ENCODE results near the gene EFNA3.

EFNA3 gene

DNA sequence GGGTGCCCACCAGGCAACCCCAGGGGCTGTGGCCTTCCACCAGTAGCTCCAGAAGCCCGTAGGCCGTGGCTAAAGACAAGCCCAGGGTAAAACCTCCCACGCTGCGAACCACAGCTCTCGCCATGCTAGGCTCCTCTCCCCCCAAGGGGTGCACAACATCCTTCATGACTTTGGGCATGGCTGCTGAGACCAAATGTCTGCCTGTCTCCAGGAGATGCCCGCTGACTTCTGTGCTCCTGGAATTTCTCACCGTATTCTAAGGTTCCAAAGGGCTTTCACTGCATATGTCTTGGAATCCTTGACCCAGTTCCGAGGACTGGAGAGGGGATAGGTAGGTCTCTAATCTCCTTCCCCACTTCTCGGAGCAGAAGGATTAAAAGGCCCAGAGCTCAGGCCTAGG is 45.1 kb upstream of the EFNA3 start, which contains the start of the genes DCST1 and DCST2:
Gene DCST1, plus strand, starts transcription at position 301 of the 400 bp plus-strand sequence. CDS start 213 bp downstream, outside the sequence.
Gene DCST2, minus strand, starts transcription at position 258 of the 400 bp plus-strand sequence. Its CDS starts 80 bp downstream, at position 178.
- H3K9me3 ChIP-seq (ENCODE audit: severe bottlenecking) = no peaks in the 10 kb centered on the region
- peak; percentile 58 for DNase-seq
- TF ChIP-seq, protein P1, sequence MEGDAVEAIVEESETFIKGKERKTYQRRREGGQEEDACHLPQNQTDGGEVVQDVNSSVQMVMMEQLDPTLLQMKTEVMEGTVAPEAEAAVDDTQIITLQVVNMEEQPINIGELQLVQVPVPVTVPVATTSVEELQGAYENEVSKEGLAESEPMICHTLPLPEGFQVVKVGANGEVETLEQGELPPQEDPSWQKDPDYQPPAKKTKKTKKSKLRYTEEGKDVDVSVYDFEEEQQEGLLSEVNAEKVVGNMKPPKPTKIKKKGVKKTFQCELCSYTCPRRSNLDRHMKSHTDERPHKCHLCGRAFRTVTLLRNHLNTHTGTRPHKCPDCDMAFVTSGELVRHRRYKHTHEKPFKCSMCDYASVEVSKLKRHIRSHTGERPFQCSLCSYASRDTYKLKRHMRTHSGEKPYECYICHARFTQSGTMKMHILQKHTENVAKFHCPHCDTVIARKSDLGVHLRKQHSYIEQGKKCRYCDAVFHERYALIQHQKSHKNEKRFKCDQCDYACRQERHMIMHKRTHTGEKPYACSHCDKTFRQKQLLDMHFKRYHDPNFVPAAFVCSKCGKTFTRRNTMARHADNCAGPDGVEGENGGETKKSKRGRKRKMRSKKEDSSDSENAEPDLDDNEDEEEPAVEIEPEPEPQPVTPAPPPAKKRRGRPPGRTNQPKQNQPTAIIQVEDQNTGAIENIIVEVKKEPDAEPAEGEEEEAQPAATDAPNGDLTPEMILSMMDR (IDR thresholded peaks at IDR 0.05; ENCODE audit: low read depth, low read length) = no peak
- H3K27ac ChIP-seq = no peak within 1 kb of the TSS
- no peak within 1 kb of the TSS for H3K4me3 ChIP-seq (ENCODE audit: low read depth, low read length)
- H3K36me3 ChIP-seq = no peaks in the 10 kb centered on the region
- H3K27me3 ChIP-seq (ENCODE audit: insufficient read depth, low read depth, severe bottlenecking) = no peaks in the 10 kb centered on the region

DNA sequence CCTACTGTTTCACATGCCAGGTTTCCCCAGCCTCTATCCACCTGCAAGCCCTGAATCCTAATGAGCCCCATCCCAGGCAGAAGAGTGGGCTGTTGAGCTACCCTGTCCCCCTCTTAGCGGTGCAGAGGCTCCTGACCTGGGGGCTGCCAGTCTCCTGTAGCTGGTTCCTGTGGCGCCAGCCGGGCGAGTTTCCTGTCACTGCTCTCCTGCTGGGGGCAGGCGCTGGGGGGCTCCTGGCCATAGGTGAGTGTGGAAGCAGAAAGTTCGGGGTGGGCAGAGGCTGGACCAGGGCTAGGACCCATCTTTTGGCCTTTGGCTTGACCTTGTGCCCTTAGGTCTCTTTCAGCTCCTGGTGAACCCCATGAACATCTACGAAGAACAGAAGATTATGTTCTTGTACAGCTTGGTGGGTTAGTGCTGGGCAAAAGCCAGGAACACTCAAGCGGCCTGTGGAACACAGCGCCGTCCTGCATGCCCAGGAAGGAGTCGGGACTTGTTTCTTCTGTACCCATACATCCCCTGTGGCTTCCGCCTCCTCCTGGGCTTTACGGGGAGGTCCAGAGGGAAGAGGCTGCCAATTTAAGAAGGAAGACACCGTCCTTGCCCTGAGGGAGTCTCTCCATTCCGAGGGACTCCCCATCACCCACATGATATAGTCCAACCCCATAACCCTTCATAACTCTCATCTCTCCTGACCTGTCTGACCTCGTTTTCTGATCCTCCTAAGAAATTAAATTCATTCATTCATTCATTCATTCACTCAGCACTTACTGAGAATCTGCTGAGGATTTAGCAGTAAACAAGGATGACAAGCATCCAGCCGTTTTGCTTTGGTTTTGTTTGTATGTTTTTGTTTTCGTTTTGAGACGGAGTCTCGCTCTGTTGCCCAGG is 44.1 kb upstream of the EFNA3 start:
- no peak overlapping the region for H3K27ac ChIP-seq
- TF ChIP-seq, protein P1 (IDR thresholded peaks at IDR 0.05; ENCODE audit: low read depth, low read length) = no peak
- H3K36me3 ChIP-seq = no peaks in the 10 kb centered on the region
- no peaks in the 10 kb centered on the region for H3K27me3 ChIP-seq (ENCODE audit: insufficient read depth, low read depth, severe bottlenecking)
- DNase-seq = no peak
- H3K9me3 ChIP-seq (ENCODE audit: severe bottlenecking) = no peaks in the 10 kb centered on the region
- no peak overlapping the region for H3K4me3 ChIP-seq (ENCODE audit: low read depth, low read length)

DNA sequence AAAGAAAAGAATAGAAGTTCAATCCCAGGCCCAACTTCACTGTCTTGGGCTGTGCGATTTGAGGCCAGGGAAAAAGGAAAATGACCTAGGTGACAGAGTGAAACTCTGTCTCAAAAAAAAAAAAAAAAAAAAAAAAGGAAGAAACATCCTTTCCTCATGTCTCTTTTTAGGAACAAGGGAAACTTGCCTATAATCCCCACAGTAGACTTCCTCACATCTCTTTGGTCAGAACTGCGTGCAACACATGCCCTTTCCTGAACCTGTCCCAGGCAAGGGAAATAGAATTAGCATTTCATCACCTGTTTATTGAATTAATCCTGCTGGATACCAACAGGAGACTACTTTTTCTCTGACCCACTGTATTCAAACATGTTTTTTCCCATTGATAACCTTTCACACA is 42.7 kb upstream of the EFNA3 start:
- Histone ChIP-seq H3K27ac (no peak overlapping the region), H3K36me3 (no peaks in the 10 kb centered on the region), H3K27me3 (ENCODE audit: insufficient read depth, low read depth, severe bottlenecking) (no peaks in the 10 kb centered on the region), H3K9me3 (ENCODE audit: severe bottlenecking) (no peaks in the 10 kb centered on the region), H3K4me3 (ENCODE audit: low read depth, low read length) (no peak overlapping the region)
- TF ChIP-seq, protein P1 (IDR thresholded peaks at IDR 0.05; ENCODE audit: low read depth, low read length) = no peak
- no peak for DNase-seq

DNA sequence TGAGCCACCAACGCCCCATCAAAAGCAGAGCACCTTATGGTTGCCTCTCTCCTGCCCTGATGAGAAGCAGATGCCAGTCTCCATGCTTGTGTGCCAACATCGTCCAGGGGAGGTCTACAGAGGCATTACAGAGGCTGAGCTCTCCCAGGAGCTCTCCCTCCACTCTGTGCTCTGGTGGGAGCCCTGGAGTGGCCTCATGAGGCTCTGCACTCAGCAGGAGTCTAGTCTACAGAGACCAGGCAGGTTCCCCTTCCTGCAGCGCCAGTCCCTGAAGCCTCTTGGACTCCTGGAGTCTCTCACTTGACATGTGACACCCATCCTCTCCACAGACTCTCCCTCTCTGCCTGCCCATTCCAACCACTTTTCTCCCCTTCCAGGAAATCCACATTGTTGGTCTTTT is 41.6 kb upstream of the EFNA3 start:
- Histone ChIP-seq H3K4me3 (ENCODE audit: low read depth, low read length) (no peak overlapping the region), H3K9me3 (ENCODE audit: severe bottlenecking) (no peaks in the 10 kb centered on the region), H3K27ac (no peak overlapping the region), H3K27me3 (ENCODE audit: insufficient read depth, low read depth, severe bottlenecking) (no peaks in the 10 kb centered on the region), H3K36me3 (no peaks in the 10 kb centered on the region)
- no peak for DNase-seq
- TF ChIP-seq, protein P1 (IDR thresholded peaks at IDR 0.05; ENCODE audit: low read depth, low read length) = no peak

DNA sequence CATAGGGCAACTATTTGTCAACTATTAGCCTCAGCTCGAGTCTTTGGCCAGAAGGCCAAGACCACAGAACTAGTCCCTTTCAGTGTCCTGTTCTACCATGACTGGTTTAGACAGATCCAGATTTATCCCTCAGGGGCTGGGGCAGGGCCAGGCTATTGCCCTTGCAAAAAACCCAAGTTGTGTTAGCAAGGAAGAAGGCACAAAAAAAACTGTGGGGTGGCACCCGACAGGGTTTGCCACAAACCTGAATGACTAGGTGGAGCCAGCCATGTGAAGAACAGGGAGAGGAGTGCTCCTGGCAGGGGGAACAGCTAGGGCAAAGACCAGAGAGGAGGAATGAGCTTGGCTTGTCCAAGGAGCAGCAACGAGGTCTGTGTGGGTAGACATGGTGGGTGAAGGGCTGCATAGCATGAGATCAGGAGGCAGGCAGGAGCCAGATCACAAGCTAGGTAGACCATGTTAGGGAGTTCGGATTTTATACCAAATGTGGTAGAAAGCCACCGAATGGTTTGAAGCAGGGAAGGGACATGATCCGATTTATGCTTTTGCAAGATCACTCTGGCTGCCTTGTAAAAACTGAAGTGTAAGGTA is 40.7 kb upstream of the EFNA3 start:
- Histone ChIP-seq H3K36me3 (no peaks in the 10 kb centered on the region), H3K27ac (no peak overlapping the region), H3K4me3 (ENCODE audit: low read depth, low read length) (no peak overlapping the region), H3K9me3 (ENCODE audit: severe bottlenecking) (no peaks in the 10 kb centered on the region), H3K27me3 (ENCODE audit: insufficient read depth, low read depth, severe bottlenecking) (no peaks in the 10 kb centered on the region)
- TF ChIP-seq, protein P1 (IDR thresholded peaks at IDR 0.05; ENCODE audit: low read depth, low read length) = no peak
- no peak for DNase-seq
